ENCODE results near the gene ABHD17C. TPM values are rescaled to one million over a fixed set of nuclear protein-coding genes. Genes with fewer than 3 reads are reported as not detected.

The ABHD17C gene
- total and polyA plus RNA-seq, 2 of the 8 experiments (the other 6 are each of a cell fraction or from before 2014, with no cell fraction given), result 20.2 to 29.8 TPM

GRCh38 chr15:80709542-80709941 is 14.4 kb downstream of the ABHD17C start (continued):
- TF ChIP-seq BACH1 (IDR thresholded peaks at IDR 0.05; ENCODE audit: low read length) (no peak), SRF (IDR thresholded peaks at IDR 0.05; ENCODE audit: low read depth, low read length) (no peak), BCL11A (IDR thresholded peaks at IDR 0.05; ENCODE audit: low read depth in 2 of 2, low read length in 2 of 2) (no peak), CREB1 (IDR thresholded peaks at IDR 0.05) (no peak), TCF12 (IDR thresholded peaks at IDR 0.05; ENCODE audit: low read depth, low read length) (no peak), JUND (IDR thresholded peaks at IDR 0.05; ENCODE audit: low read length) (no peak), FOSL1 (IDR thresholded peaks at IDR 0.05; ENCODE audit: insufficient read depth, low read depth, low read length) (no peak)

Measured in H1 (cell line).